Measurements from ENCODE around the gene MANEAL. TPM values are rescaled to one million over a fixed set of nuclear protein-coding genes. Genes with fewer than 3 reads are reported as not detected.

Gene MANEAL
- total RNA-seq, 1 donor from 2014 or later: 3.1 TPM

Other genes with a start within 250 kb of the MANEAL start
- 22.7 and 25.4 TPM in 2 replicates for gene SNIP1, start 239.6 kb upstream of the MANEAL start, total RNA-seq
- not detected in 2 replicates for gene DNALI1, start 236.9 kb upstream of the MANEAL start, total RNA-seq
- gene GNL2, start 197.9 kb upstream of the MANEAL start, total RNA-seq: 109 and 110 TPM in 2 replicates
- gene RSPO1, start 159.0 kb upstream of the MANEAL start, total RNA-seq: not detected in 2 replicates
- 35.6 and 35.9 TPM in 2 replicates for gene CDCA8, start 101.3 kb upstream of the MANEAL start, total RNA-seq
- gene EPHA10, start 28.7 kb upstream of the MANEAL start, total RNA-seq: 0.21 and 0.31 TPM in 2 replicates
- 26.4 and 26.7 TPM in 2 replicates for gene C1orf122, start 13.9 kb downstream of the MANEAL start, total RNA-seq
- gene YRDC, start 14.4 kb downstream of the MANEAL start, total RNA-seq: 69.9 and 76.1 TPM in 2 replicates
- gene MTF1, start 65.7 kb downstream of the MANEAL start, total RNA-seq: 31.2 and 31.6 TPM in 2 replicates
- 23.8 and 27.2 TPM in 2 replicates for gene INPP5B, start 153.2 kb downstream of the MANEAL start, total RNA-seq
- gene SF3A3, start 196.2 kb downstream of the MANEAL start, total RNA-seq: 132 and 144 TPM in 2 replicates
- gene FHL3, start 211.7 kb downstream of the MANEAL start, total RNA-seq: 40.8 and 41.9 TPM in 2 replicates
- 99.5 and 111 TPM in 2 replicates for gene UTP11, start 218.9 kb downstream of the MANEAL start, total RNA-seq

Measured in activated CD4-positive, alpha-beta T cell treated with anti-CD3 and anti-CD28 coated beads, Interleukin-2, amount 10 ng/mL, durations not matched to agents 24 days and 14 days (primary cell).